ENCODE data around the gene AP3B1. TPM values are rescaled to one million over a fixed set of nuclear protein-coding genes. Genes with fewer than 3 reads are reported as not detected.

The AP3B1 gene
- total and polyA plus RNA-seq, 2 donors (not counting 3 experiments of a cell fraction or from before 2014, with no cell fraction given): 31.6 to 46.7 TPM

GRCh38 chr5:78320401-78320800 is 25.9 kb upstream of the AP3B1 start:
- ChIA-PET CTCF (interaction anchor here (0.6 to 2.0 kb wide), 41 partner anchors 9 to 813 kb away, joined by 3 to 20 read pairs (median 3); partner anchors contain the start of gene SCAMP1), POLR2A (no interaction called here)
- no peaks in the 10 kb centered on the region for H3K9me1 ChIP-seq (replicated peaks; ENCODE audit: control insufficient read depth, extremely low read depth, insufficient read depth, low read length)
- intact Hi-C loops (cut with micrococcal nuclease): loop anchor here (2.0 to 10.0 kb wide), 3 partner anchors 147 to 634 kb away; no protein-coding TSS in a partner anchor
- H2AFZ ChIP-seq (ENCODE audit: low read depth, low read length): no peak overlapping the region
- no peaks in the 10 kb centered on the region for H4K20me1 ChIP-seq (replicated peaks; ENCODE audit: control insufficient read depth, extremely low read depth, insufficient read depth, low read length)
- no peaks in the 10 kb centered on the region for H3K36me3 ChIP-seq (ENCODE audit: control insufficient read depth in 2 of 2, extremely low read depth in 1 of 2, insufficient read depth in 2 of 2, low read length in 2 of 2)
- H3K9me3 ChIP-seq (replicated peaks; ENCODE audit: control insufficient read depth, insufficient read depth, low read length): no peaks in the 10 kb centered on the region
- dilution Hi-C loops (cut with MboI; ENCODE audit: extremely low pct_ligation_motif_present, low sequenced_read_pairs): no loop called here
- no TSS peak for BruUV-seq (replicated peaks)
- H3K4me1 ChIP-seq (ENCODE audit: control insufficient read depth, extremely low read depth, insufficient read depth, low read length): no peaks in the 10 kb centered on the region
- no peak overlapping the region for H3K4me3 ChIP-seq (replicated peaks in 1 of 3; ENCODE audit: insufficient read depth in 1 of 3, low read depth in 1 of 3, low read length in 3 of 3)
- H3K9ac ChIP-seq (replicated peaks; ENCODE audit: extremely low read depth, insufficient read depth, low read length): no peak overlapping the region
- FAIRE-seq (peak; percentile 74), DNase-seq (ENCODE audit: low read depth, low spot score) (peak; percentile 66)
- H3K27me3 ChIP-seq (ENCODE audit: control insufficient read depth in 2 of 2, insufficient read depth in 2 of 2, low read length in 2 of 2): no peaks in the 10 kb centered on the region
- H3K79me2 ChIP-seq (ENCODE audit: control insufficient read depth, insufficient read depth, low read length): no peaks in the 10 kb centered on the region
- TF ChIP-seq CTCF (IDR thresholded peaks at IDR 0.05; ENCODE audit: extremely low read depth in 1 of 2, insufficient read depth in 1 of 2, low read depth in 1 of 2, low read length in 2 of 2): peak; percentile 27
- TF ChIP-seq JUN (IDR thresholded peaks at IDR 0.05; ENCODE audit: borderline replicate concordance, insufficient read depth, insufficient read length, low read depth): no peak
- no peak overlapping the region for H3K27ac ChIP-seq (ENCODE audit: insufficient read depth, low read depth, low read length)
- H3K4me2 ChIP-seq (ENCODE audit: insufficient read depth, low read length): no peak overlapping the region

GRCh38 chr5:78318337-78318736 is 23.8 kb upstream of the AP3B1 start:
- FAIRE-seq: no peak
- Histone ChIP-seq H3K9me1 (replicated peaks; ENCODE audit: control insufficient read depth, extremely low read depth, insufficient read depth, low read length) (no peaks in the 10 kb centered on the region), H3K79me2 (ENCODE audit: control insufficient read depth, insufficient read depth, low read length) (no peaks in the 10 kb centered on the region), H3K27me3 (ENCODE audit: control insufficient read depth in 2 of 2, insufficient read depth in 2 of 2, low read length in 2 of 2) (peaks cover 3 to 5% of the 10 kb centered on the region in 2 experiments), H3K9ac (replicated peaks; ENCODE audit: extremely low read depth, insufficient read depth, low read length) (no peak overlapping the region), H2AFZ (ENCODE audit: low read depth, low read length) (no peak overlapping the region), H3K9me3 (replicated peaks; ENCODE audit: control insufficient read depth, insufficient read depth, low read length) (no peaks in the 10 kb centered on the region), H3K4me1 (ENCODE audit: control insufficient read depth, extremely low read depth, insufficient read depth, low read length) (no peaks in the 10 kb centered on the region), H3K27ac (ENCODE audit: insufficient read depth, low read depth, low read length) (no peak overlapping the region), H3K4me2 (ENCODE audit: insufficient read depth, low read length) (no peak overlapping the region), H4K20me1 (replicated peaks; ENCODE audit: control insufficient read depth, extremely low read depth, insufficient read depth, low read length) (no peaks in the 10 kb centered on the region), H3K4me3 (replicated peaks in 1 of 3; ENCODE audit: insufficient read depth in 1 of 3, low read depth in 1 of 3, low read length in 3 of 3) (no peak overlapping the region), H3K36me3 (ENCODE audit: control insufficient read depth in 2 of 2, extremely low read depth in 1 of 2, insufficient read depth in 2 of 2, low read length in 2 of 2) (no peaks in the 10 kb centered on the region)
- ChIA-PET CTCF (interaction anchor here (1.2 kb wide), 1 partner anchor 21 kb away, joined by 3 read pairs; no protein-coding TSS in a partner anchor), POLR2A (no interaction called here)
- no TSS peak for BruUV-seq (replicated peaks)
- no peak for TF ChIP-seq JUN (IDR thresholded peaks at IDR 0.05; ENCODE audit: borderline replicate concordance, insufficient read depth, insufficient read length, low read depth)
- TF ChIP-seq CTCF (IDR thresholded peaks at IDR 0.05; ENCODE audit: extremely low read depth in 1 of 2, insufficient read depth in 1 of 2, low read depth in 1 of 2, low read length in 2 of 2): no peak
- TF ChIP-seq, protein P1, sequence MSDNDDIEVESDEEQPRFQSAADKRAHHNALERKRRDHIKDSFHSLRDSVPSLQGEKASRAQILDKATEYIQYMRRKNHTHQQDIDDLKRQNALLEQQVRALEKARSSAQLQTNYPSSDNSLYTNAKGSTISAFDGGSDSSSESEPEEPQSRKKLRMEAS (IDR thresholded peaks at IDR 0.05; ENCODE audit: insufficient read depth, insufficient read length): no peak
- TF ChIP-seq GATA2 (IDR thresholded peaks at IDR 0.05; ENCODE audit: insufficient read depth, insufficient read length, low read depth, low read length): no peak
- TF ChIP-seq POLR2A (IDR thresholded peaks at IDR 0.05; ENCODE audit: low read depth, low read length): no peak
- dilution Hi-C loops (cut with MboI; ENCODE audit: extremely low pct_ligation_motif_present, low sequenced_read_pairs) (no loop called here), intact Hi-C loops (cut with micrococcal nuclease) (no loop called here)
- DNase-seq (ENCODE audit: low read depth, low spot score): no peak

Measured in endothelial cell of umbilical vein (primary cell).